PFSK-1 (cell line): ENCODE results near the gene NDUFA7.

Source experiments
- POLR2AphosphoS5 ChIP-seq: IDR thresholded peaks from 2 replicates; pipeline ENCODE4 v1.6.1; 2012; ENCODE audit warnings: low read depth, mild to moderate bottlenecking, control low read depth, low read length, moderate library complexity
- REST ChIP-seq, 2 experiments: IDR thresholded peaks; 2 replicates each; pipeline versions ENCODE4 v1.6.1 to v1.8.0; 2011 to 2012; ENCODE audit warnings: low read depth in 2 of 2, low read length in 2 of 2, control low read depth in 1 of 2, inconsistent platforms in 1 of 2, mild to moderate bottlenecking in 1 of 2, moderate library complexity in 1 of 2; ENCODE audit not compliant: insufficient read depth in 1 of 2

- no peak for TF ChIP-seq REST (IDR thresholded peaks at IDR 0.05; ENCODE audit: insufficient read depth in 1 of 2, low read depth in 2 of 2, low read length in 2 of 2)
- TF ChIP-seq POLR2AphosphoS5, result no peak
Measured at GRCh38 chr19:8360196-8360595, 39.0 kb upstream of the NDUFA7 start.
